ENCODE results near the gene DEDD2.

DEDD2 gene

GRCh38 chr19:42174188-42174587, 43.3 kb downstream of the DEDD2 start:
- H3K4me3 ChIP-seq (ENCODE audit: low read length), result no peak overlapping the region
- no peak for DNase-seq (ENCODE audit: low read depth)
- no peak for TF ChIP-seq CTCF (IDR thresholded peaks at IDR 0.05; ENCODE audit: insufficient read depth, low read depth, low read length, missing control alignments)

GRCh38 chr19:42173695-42174094, 43.8 kb downstream of the DEDD2 start:
- H3K4me3 ChIP-seq (ENCODE audit: low read length), result no peak overlapping the region
- no peak for DNase-seq (ENCODE audit: low read depth)
- no peak for TF ChIP-seq CTCF (IDR thresholded peaks at IDR 0.05; ENCODE audit: insufficient read depth, low read depth, low read length, missing control alignments)

- DNase-seq (ENCODE audit: low read depth), result no peak
- TF ChIP-seq CTCF (IDR thresholded peaks at IDR 0.05; ENCODE audit: insufficient read depth, low read depth, low read length, missing control alignments), result no peak
- H3K4me3 ChIP-seq (ENCODE audit: low read length), result no peak overlapping the region
These were observed 45.2 kb downstream of the DEDD2 start for GRCh38 chr19:42172261-42172660.

- TF ChIP-seq CTCF (IDR thresholded peaks at IDR 0.05; ENCODE audit: insufficient read depth, low read depth, low read length, missing control alignments), result no peak
- no peak for DNase-seq (ENCODE audit: low read depth)
- H3K4me3 ChIP-seq (ENCODE audit: low read length), result no peak overlapping the region
These were observed 46.8 kb downstream of the DEDD2 start for GRCh38 chr19:42170715-42171114.

- H3K4me3 ChIP-seq (ENCODE audit: low read length), result no peak overlapping the region
- no peak for TF ChIP-seq CTCF (IDR thresholded peaks at IDR 0.05; ENCODE audit: insufficient read depth, low read depth, low read length, missing control alignments)
- DNase-seq (ENCODE audit: low read depth), result no peak
These were observed 47.7 kb downstream of the DEDD2 start for GRCh38 chr19:42169486-42170413.

GRCh38 chr19:42168206-42168605, 49.3 kb downstream of the DEDD2 start:
- H3K4me3 ChIP-seq (ENCODE audit: low read length), result no peak overlapping the region
- no peak for TF ChIP-seq CTCF (IDR thresholded peaks at IDR 0.05; ENCODE audit: insufficient read depth, low read depth, low read length, missing control alignments)
- DNase-seq (ENCODE audit: low read depth), result peak; percentile 28

- DNase-seq (ENCODE audit: low read depth), result peak; percentile 28
- H3K4me3 ChIP-seq (ENCODE audit: low read length), result no peak overlapping the region
- TF ChIP-seq CTCF (IDR thresholded peaks at IDR 0.05; ENCODE audit: insufficient read depth, low read depth, low read length, missing control alignments), result no peak
These were observed 51.2 kb downstream of the DEDD2 start for GRCh38 chr19:42166316-42166715.
